ENCODE data around the gene DPF3. TPM values are rescaled to one million over a fixed set of nuclear protein-coding genes. Genes with fewer than 3 reads are reported as not detected.

DPF3 gene
- polyA plus RNA-seq, 1 donor = 3.5 TPM

DNA sequence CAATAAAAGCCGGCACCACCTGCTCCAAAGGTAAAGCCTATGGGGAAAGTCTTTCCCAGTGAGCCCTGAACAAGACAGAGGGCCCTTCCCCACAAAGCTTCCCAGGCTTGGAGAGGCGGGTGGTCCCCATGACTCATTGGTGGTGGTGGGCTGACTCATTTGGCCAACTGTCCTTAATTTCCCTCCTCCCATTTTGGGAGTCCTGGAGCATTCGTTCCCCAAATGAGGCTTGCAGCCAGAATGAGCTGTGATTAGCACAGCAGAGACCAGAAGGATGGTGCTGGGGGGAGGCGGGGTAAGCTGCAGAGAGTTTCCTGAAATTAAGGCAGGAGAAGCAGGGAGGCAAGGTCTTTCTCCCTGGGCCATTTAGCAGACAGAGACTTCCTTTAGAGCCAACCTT, 241.7 kb downstream of the DPF3 start:
- Histone ChIP-seq H3K4me1 (ENCODE audit: control insufficient read depth, insufficient read depth, low read length) (no peaks in the 10 kb centered on the region), H3K9me3 (ENCODE audit: control insufficient read depth, low read depth, low read length) (no peaks in the 10 kb centered on the region)
- no CpG with 5 or more reads among the region's 4 CpGs for WGBS (ENCODE audit: insufficient coverage, low lambda C conversion rate)

GRCh38 chr14:72651714-72652113, 242.2 kb downstream of the DPF3 start:
- H3K9me3 ChIP-seq (ENCODE audit: control insufficient read depth, low read depth, low read length) = no peaks in the 10 kb centered on the region
- peaks cover 5% of the 10 kb centered on the region for H3K27me3 ChIP-seq (ENCODE audit: control insufficient read depth, insufficient read depth, low read length)
- no peaks in the 10 kb centered on the region for H3K36me3 ChIP-seq (ENCODE audit: control insufficient read depth, insufficient read depth, low read length)
- no peaks in the 10 kb centered on the region for H3K4me1 ChIP-seq (ENCODE audit: control insufficient read depth, insufficient read depth, low read length)
- DNase-seq = no peak
- H3K4me3 ChIP-seq (ENCODE audit: low read length) = no peak overlapping the region
- no peak overlapping the region for H3K27ac ChIP-seq (ENCODE audit: low read length)
- WGBS (ENCODE audit: insufficient coverage, low lambda C conversion rate) = no CpG with 5 or more reads among the region's 5 CpGs

More for the DNA sequence above, 241.7 kb downstream of the DPF3 start:
- peaks cover 3% of the 10 kb centered on the region for H3K27me3 ChIP-seq (ENCODE audit: control insufficient read depth, insufficient read depth, low read length)
- no peak for DNase-seq
- no peaks in the 10 kb centered on the region for H3K36me3 ChIP-seq (ENCODE audit: control insufficient read depth, insufficient read depth, low read length)
- no peak overlapping the region for H3K27ac ChIP-seq (ENCODE audit: low read length)
- no peak overlapping the region for H3K4me3 ChIP-seq (ENCODE audit: low read length)

DNA sequence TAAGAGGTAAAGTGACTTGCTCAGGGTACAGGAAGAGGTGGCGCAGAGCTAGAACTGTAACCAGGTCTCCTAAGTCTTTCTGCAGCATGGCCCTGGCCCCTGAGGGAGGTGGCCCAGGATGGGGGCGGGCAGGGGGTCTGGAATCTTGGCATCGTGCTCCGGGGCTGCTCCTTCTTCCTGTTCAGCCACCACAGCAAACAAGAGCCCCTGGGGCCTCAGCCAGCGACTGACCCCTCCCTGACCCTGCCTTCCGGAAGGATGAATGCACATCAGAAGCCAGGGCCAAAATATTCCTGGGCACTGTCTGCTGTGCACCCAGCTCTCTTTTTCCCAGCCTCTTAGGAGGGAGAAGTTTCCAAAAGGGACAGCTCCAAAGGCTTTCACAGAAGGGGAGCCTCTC, 242.8 kb downstream of the DPF3 start:
- Histone ChIP-seq H3K4me3 (ENCODE audit: low read length) (no peak overlapping the region), H3K4me1 (ENCODE audit: control insufficient read depth, insufficient read depth, low read length) (no peaks in the 10 kb centered on the region), H3K9me3 (ENCODE audit: control insufficient read depth, low read depth, low read length) (no peaks in the 10 kb centered on the region), H3K27ac (ENCODE audit: low read length) (no peak overlapping the region), H3K36me3 (ENCODE audit: control insufficient read depth, insufficient read depth, low read length) (no peaks in the 10 kb centered on the region), H3K27me3 (ENCODE audit: control insufficient read depth, insufficient read depth, low read length) (peaks cover 5% of the 10 kb centered on the region)
- no peak for DNase-seq
- no CpG with 5 or more reads among the region's 6 CpGs for WGBS (ENCODE audit: insufficient coverage, low lambda C conversion rate)

DNA sequence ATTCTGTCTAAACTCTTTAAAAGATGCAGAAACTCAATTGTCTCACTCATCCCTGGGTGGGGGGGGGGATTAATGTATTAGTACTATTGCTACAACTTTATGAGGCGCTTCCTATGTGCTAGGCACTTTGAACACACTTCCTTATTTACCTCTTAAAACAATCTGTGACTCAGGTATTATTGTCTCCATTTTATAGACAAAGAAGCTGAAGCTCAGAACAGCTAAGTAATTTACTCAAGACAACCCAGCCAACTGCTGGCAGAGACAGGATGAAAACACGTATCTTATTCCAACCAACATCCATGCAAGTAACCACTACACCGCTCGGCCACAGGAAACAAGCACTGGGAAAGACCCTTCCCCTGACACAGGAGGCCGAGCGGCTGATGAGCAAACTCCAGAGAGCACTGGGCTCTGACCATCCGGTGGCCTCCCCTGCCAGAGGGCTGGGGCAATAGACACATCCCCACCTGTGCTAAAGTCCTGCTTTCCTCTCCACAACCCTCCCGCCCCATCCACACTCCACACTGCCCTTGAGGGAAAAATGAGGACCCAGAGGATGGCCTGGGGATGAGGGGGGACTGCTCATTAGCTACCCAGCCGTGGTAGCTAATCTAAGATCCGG, 244.2 kb downstream of the DPF3 start:
- WGBS (ENCODE audit: insufficient coverage, low lambda C conversion rate) = no CpG with 5 or more reads among the region's 10 CpGs
- H3K36me3 ChIP-seq (ENCODE audit: control insufficient read depth, insufficient read depth, low read length) = no peaks in the 10 kb centered on the region
- H3K4me1 ChIP-seq (ENCODE audit: control insufficient read depth, insufficient read depth, low read length) = no peaks in the 10 kb centered on the region
- H3K9me3 ChIP-seq (ENCODE audit: control insufficient read depth, low read depth, low read length) = no peaks in the 10 kb centered on the region
- H3K27ac ChIP-seq (ENCODE audit: low read length) = no peak overlapping the region
- peaks cover 5% of the 10 kb centered on the region for H3K27me3 ChIP-seq (ENCODE audit: control insufficient read depth, insufficient read depth, low read length)
- no peak overlapping the region for H3K4me3 ChIP-seq (ENCODE audit: low read length)
- DNase-seq = no peak

- Histone ChIP-seq H3K36me3 (ENCODE audit: control insufficient read depth, insufficient read depth, low read length) (no peaks in the 10 kb centered on the region), H3K9me3 (ENCODE audit: control insufficient read depth, low read depth, low read length) (no peaks in the 10 kb centered on the region), H3K27me3 (ENCODE audit: control insufficient read depth, insufficient read depth, low read length) (peaks cover 5% of the 10 kb centered on the region), H3K4me3 (ENCODE audit: low read length) (no peak overlapping the region), H3K27ac (ENCODE audit: low read length) (no peak overlapping the region), H3K4me1 (ENCODE audit: control insufficient read depth, insufficient read depth, low read length) (no peaks in the 10 kb centered on the region)
- DNase-seq = no peak
- 100% methylated on average over 3 of the region's 9 CpGs for WGBS (ENCODE audit: insufficient coverage, low lambda C conversion rate)
Measured at GRCh38 chr14:72647782-72648181, 246.1 kb downstream of the DPF3 start.

DNA sequence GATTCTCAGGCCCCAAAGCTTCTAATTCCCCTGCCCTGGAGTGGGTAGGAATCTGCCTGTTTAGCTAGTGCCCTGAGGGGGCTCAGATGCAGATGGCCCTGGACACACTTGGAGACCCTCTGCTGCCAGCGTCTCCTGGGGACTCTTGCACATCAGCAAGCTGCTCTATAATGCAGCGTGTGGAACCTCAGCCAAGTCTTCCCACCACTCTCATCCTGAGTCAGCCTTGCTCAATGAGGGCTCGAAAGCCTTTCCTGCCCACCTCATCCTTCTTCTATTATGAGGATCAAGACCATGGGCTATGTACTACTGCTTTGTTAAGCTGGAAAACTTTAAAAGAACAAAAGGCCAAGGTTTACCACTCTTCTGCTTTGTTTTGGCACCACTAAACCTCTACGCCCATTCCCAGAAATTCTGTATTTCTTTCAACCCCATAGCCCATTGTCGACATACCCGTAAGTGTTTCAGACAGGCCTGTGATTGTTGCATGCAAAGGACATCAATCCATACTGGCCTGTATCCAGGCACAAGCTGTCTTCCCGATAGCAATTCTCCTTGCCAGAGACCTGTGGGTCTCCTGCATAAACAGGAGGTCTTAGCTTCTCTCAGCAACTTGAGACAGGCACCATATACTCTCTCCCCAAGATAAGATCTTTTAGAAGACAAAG, 246.9 kb downstream of the DPF3 start:
- H3K36me3 ChIP-seq (ENCODE audit: control insufficient read depth, insufficient read depth, low read length) = no peaks in the 10 kb centered on the region
- H3K27me3 ChIP-seq (ENCODE audit: control insufficient read depth, insufficient read depth, low read length) = peaks cover 3% of the 10 kb centered on the region
- no peaks in the 10 kb centered on the region for H3K4me1 ChIP-seq (ENCODE audit: control insufficient read depth, insufficient read depth, low read length)
- no peak overlapping the region for H3K4me3 ChIP-seq (ENCODE audit: low read length)
- no peaks in the 10 kb centered on the region for H3K9me3 ChIP-seq (ENCODE audit: control insufficient read depth, low read depth, low read length)
- 90% methylated on average over 3 of the region's 7 CpGs for WGBS (ENCODE audit: insufficient coverage, low lambda C conversion rate)
- H3K27ac ChIP-seq (ENCODE audit: low read length) = no peak overlapping the region
- no peak for DNase-seq

GRCh38 chr14:72645706-72646105, 248.2 kb downstream of the DPF3 start:
- Histone ChIP-seq H3K4me1 (ENCODE audit: control insufficient read depth, insufficient read depth, low read length) (no peaks in the 10 kb centered on the region), H3K9me3 (ENCODE audit: control insufficient read depth, low read depth, low read length) (no peaks in the 10 kb centered on the region), H3K27me3 (ENCODE audit: control insufficient read depth, insufficient read depth, low read length) (peaks cover 2% of the 10 kb centered on the region), H3K4me3 (ENCODE audit: low read length) (no peak overlapping the region), H3K27ac (ENCODE audit: low read length) (no peak overlapping the region), H3K36me3 (ENCODE audit: control insufficient read depth, insufficient read depth, low read length) (no peaks in the 10 kb centered on the region)
- DNase-seq = no peak
- WGBS (ENCODE audit: insufficient coverage, low lambda C conversion rate) = 88% methylated on average over 1 of the region's 5 CpGs

- peaks cover 2% of the 10 kb centered on the region for H3K27me3 ChIP-seq (ENCODE audit: control insufficient read depth, insufficient read depth, low read length)
- H3K36me3 ChIP-seq (ENCODE audit: control insufficient read depth, insufficient read depth, low read length) = no peaks in the 10 kb centered on the region
- WGBS (ENCODE audit: insufficient coverage, low lambda C conversion rate) = 90% methylated on average over 2 of the region's 4 CpGs
- no peak for DNase-seq
- H3K27ac ChIP-seq (ENCODE audit: low read length) = no peak overlapping the region
- no peaks in the 10 kb centered on the region for H3K9me3 ChIP-seq (ENCODE audit: control insufficient read depth, low read depth, low read length)
- no peaks in the 10 kb centered on the region for H3K4me1 ChIP-seq (ENCODE audit: control insufficient read depth, insufficient read depth, low read length)
- H3K4me3 ChIP-seq (ENCODE audit: low read length) = no peak overlapping the region
Measured at GRCh38 chr14:72644758-72645489, 249.0 kb downstream of the DPF3 start.

- Histone ChIP-seq H3K36me3 (ENCODE audit: control insufficient read depth, insufficient read depth, low read length) (no peaks in the 10 kb centered on the region), H3K4me1 (ENCODE audit: control insufficient read depth, insufficient read depth, low read length) (no peaks in the 10 kb centered on the region), H3K9me3 (ENCODE audit: control insufficient read depth, low read depth, low read length) (no peaks in the 10 kb centered on the region), H3K4me3 (ENCODE audit: low read length) (no peak overlapping the region), H3K27ac (ENCODE audit: low read length) (no peak overlapping the region), H3K27me3 (ENCODE audit: control insufficient read depth, insufficient read depth, low read length) (peaks cover 2% of the 10 kb centered on the region)
- no CpG with 5 or more reads among the region's 6 CpGs for WGBS (ENCODE audit: insufficient coverage, low lambda C conversion rate)
- no peak for DNase-seq
Measured at GRCh38 chr14:72644038-72644437, 249.9 kb downstream of the DPF3 start.

DNA sequence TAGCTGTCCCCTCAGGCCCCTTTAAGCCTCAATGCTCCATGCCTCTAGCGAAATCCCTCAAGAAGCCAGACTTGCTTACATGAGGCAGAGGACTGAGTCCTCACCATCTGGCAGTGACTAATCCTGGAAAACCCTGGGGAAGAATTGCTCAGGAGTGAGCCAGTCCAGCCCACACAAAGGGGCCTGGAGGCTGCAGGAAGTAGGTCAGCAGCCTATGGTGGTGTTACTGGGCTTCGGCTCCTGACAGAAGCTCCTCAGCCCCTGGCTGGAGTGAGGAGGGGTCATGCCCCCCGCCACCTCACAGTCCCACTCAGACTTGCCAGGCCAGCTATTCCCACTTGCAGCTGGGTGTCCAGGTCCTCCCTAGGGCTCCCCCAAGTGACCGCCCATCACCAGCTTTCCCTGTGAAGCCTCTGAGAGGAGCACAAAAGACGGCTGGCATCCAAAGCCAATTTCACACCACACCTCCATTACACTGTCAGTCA, 250.5 kb downstream of the DPF3 start:
- no peak overlapping the region for H3K4me3 ChIP-seq (ENCODE audit: low read length)
- no peaks in the 10 kb centered on the region for H3K4me1 ChIP-seq (ENCODE audit: control insufficient read depth, insufficient read depth, low read length)
- H3K27ac ChIP-seq (ENCODE audit: low read length) = no peak overlapping the region
- no peaks in the 10 kb centered on the region for H3K9me3 ChIP-seq (ENCODE audit: control insufficient read depth, low read depth, low read length)
- DNase-seq = no peak
- peaks cover 2% of the 10 kb centered on the region for H3K27me3 ChIP-seq (ENCODE audit: control insufficient read depth, insufficient read depth, low read length)
- H3K36me3 ChIP-seq (ENCODE audit: control insufficient read depth, insufficient read depth, low read length) = no peaks in the 10 kb centered on the region
- no CpG with 5 or more reads among the region's 5 CpGs for WGBS (ENCODE audit: insufficient coverage, low lambda C conversion rate)
